SU-DHL-6 (cell line): ENCODE measurements around the gene LGALS1.
A peak's percentile ranks its signal among the peaks of the same experiment; 100 is the strongest.

ENCODE experiments used
- H2AFZ ChIP-seq: fragments of 200-600 bp; sonication (generic); 2 replicates; pipeline ENCODE4 v1.6.1; 2014; ENCODE audit warnings: low read depth, mild to moderate bottlenecking, moderate library complexity, mixed read lengths, antibody characterized with exemption, low read length; ENCODE audit not compliant: severe bottlenecking
- H3F3A ChIP-seq: fragments of 200-600 bp; shearing (Covaris generic); 2 replicates; pipeline ENCODE4 v1.6.0; 2016; ENCODE audit warnings: antibody characterized with exemption, mild to moderate bottlenecking; ENCODE audit not compliant: insufficient read depth
- H3K27ac ChIP-seq: fragments of 200-600 bp; sonication (generic); 2 replicates; pipeline ENCODE4 v1.5.1; 2016; ENCODE audit warnings: low read depth, mild to moderate bottlenecking, low read length, moderate library complexity, mixed read lengths
- H3K27me3 ChIP-seq: fragments of 200-600 bp; sonication (generic), shearing (Covaris generic); 2 replicates; pipeline ENCODE4 v1.6.0; 2014; ENCODE audit warnings: mild to moderate bottlenecking, low read length
- H3K36me3 ChIP-seq: fragments of 200-600 bp; sonication (generic); 2 replicates; pipeline ENCODE4 v1.6.1; 2014; ENCODE audit warnings: mild to moderate bottlenecking, low read length, mixed read lengths
- H3K4me2 ChIP-seq: fragments of 300-600, 200-600 bp; shearing (Covaris generic), sonication (generic); 2 replicates; pipeline ENCODE4 v1.6.0; 2014; ENCODE audit warnings: low read length, low read depth, mild to moderate bottlenecking; ENCODE audit not compliant: poor library complexity, severe bottlenecking
- H3K4me3 ChIP-seq: fragments of 200-600 bp; sonication (generic); 2 replicates; pipeline ENCODE4 v1.5.1; 2014; ENCODE audit warnings: antibody characterized with exemption, low read length, mild to moderate bottlenecking, mixed read lengths; ENCODE audit not compliant: insufficient read depth, poor library complexity, severe bottlenecking
- H3K79me2 ChIP-seq: fragments of 200-600 bp; sonication (generic); 2 replicates; pipeline ENCODE4 v1.6.1; 2014; ENCODE audit warnings: mild to moderate bottlenecking, low read length, moderate library complexity; ENCODE audit not compliant: insufficient read depth
- H3K9ac ChIP-seq: fragments of 200-600 bp; sonication (generic); 2 replicates; pipeline ENCODE4 v1.7.0; 2014; ENCODE audit warnings: mild to moderate bottlenecking, low read length
- H3K9me2 ChIP-seq: fragments of 200-600 bp; sonication (generic); replicated peaks from 2 replicates; pipeline ENCODE4 v1.6.1; 2014; ENCODE audit warnings: low read length; ENCODE audit not compliant: insufficient read depth
- H3K9me3 ChIP-seq: fragments of 200-600 bp; sonication (generic); 2 replicates; pipeline ENCODE4 v1.6.1; 2014; ENCODE audit warnings: low read length, mixed read lengths; ENCODE audit not compliant: insufficient read depth
- H4K20me1 ChIP-seq: fragments of 200-600 bp; sonication (generic); 2 replicates; pipeline ENCODE4 v1.6.1; 2014; ENCODE audit warnings: low read depth, mild to moderate bottlenecking, antibody characterized with exemption, low read length, moderate library complexity, mixed read lengths
- CTCF ChIP-seq: fragments of 200-600 bp; sonication (generic); IDR thresholded peaks from one replicate; pipeline ENCODE4 v1.5.1; 2017; ENCODE audit warnings: antibody characterized with exemption, mild to moderate bottlenecking, low read length, moderate library complexity; ENCODE audit not compliant: insufficient read depth, poor library complexity, severe bottlenecking
- EZH2phosphoT487 ChIP-seq: fragments of 200-600 bp; sonication (generic), shearing (Covaris generic); conservative IDR thresholded peaks from 2 replicates; pipeline ENCODE4 v1.6.1; 2018; ENCODE audit warnings: mild to moderate bottlenecking, antibody characterized with exemption, low read length, moderate library complexity, mixed read lengths

Gene LGALS1

DNA sequence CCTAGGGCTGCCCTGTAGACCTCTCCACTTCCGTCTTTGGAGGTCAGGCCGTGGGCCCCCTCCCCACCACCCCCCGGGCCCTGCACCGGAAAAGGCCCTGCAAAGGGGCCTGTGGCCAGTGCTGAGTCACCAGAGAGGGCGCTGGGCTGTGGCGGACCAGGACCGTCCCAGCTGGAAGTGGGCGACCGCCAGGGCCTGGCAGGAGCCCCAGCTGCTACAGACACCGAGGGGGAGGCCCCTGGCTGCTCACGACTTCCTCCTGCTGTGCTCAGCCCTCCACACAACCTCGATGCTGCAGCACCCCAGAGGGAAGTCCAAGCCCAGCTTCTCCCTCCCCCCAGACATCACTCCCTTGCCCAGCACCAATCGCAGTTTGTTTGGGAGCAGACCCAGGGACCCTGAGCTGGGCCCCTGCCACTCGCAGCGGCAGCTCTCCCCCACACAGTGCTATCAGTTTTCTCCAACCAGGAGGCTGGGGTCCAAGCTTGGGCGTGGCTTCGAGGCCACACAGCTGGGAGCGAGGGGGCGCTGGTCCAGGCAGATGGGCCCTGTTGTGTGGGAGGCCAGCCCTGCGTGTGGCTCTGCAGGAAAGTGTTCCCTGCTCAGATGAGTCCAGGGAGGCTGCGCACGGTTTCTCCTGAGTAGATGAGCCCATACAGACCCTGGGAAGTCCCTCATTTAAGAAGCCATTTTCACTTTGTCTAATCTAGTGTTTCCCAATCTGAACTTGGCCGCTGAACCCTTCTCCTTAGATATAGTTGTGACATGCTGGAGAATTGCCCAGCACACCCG is 41.6 kb upstream of the LGALS1 start:
- Histone ChIP-seq H3K27me3 (no peaks in the 10 kb centered on the region), H3K9ac (peak overlapping the region; percentile 47), H3K27ac (peak overlapping the region; percentile 92), H3K9me2 (no peaks in the 10 kb centered on the region), H3K4me3 (peak overlapping the region; percentile 14), H3K9me3 (no peaks in the 10 kb centered on the region), H4K20me1 (no peaks in the 10 kb centered on the region), H2AFZ (no peak overlapping the region), H3F3A (peaks cover 20% of the 10 kb centered on the region), H3K4me2 (peak overlapping the region; percentile 55), H3K36me3 (no peaks in the 10 kb centered on the region), H3K79me2 (no peaks in the 10 kb centered on the region)
- TF ChIP-seq CTCF (no peak), EZH2phosphoT487 (no peak)

DNA sequence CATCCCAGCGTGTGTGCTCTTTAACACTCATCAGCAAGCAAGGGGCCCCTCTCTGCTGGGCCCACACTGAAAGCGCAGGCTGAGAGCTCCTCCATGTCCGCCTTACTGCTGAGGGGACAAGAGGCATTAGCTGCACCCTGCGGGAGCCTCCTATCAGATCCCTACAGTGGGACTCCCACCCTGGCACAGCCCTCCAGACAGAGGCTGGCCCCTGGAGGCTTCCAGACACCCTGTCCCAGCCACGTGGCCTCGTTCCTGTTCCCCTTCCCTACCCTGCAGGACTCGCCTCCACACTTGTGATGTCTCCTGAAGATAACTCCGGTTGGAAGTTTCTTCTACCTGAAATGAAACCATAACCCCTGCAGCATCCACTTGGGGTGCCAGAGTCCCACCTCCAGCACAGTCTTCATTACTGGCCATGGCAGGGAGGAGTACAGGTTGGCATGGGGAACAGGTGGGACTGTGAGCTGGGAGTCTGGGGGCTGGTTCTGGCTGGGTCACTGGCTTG is 41.0 kb upstream of the LGALS1 start:
- Histone ChIP-seq H3K36me3 (no peaks in the 10 kb centered on the region), H3K9me2 (no peaks in the 10 kb centered on the region), H2AFZ (no peak overlapping the region), H3K27ac (peak overlapping the region; percentile 92), H3K27me3 (no peaks in the 10 kb centered on the region), H3F3A (peaks cover 23% of the 10 kb centered on the region), H3K9me3 (no peaks in the 10 kb centered on the region), H3K9ac (peak overlapping the region; percentile 47; the same call in 1 of the 2 replicates), H3K4me2 (peak overlapping the region; percentile 55), H3K79me2 (no peaks in the 10 kb centered on the region), H3K4me3 (no peak overlapping the region), H4K20me1 (no peaks in the 10 kb centered on the region)
- TF ChIP-seq CTCF (no peak), EZH2phosphoT487 (no peak)

DNA sequence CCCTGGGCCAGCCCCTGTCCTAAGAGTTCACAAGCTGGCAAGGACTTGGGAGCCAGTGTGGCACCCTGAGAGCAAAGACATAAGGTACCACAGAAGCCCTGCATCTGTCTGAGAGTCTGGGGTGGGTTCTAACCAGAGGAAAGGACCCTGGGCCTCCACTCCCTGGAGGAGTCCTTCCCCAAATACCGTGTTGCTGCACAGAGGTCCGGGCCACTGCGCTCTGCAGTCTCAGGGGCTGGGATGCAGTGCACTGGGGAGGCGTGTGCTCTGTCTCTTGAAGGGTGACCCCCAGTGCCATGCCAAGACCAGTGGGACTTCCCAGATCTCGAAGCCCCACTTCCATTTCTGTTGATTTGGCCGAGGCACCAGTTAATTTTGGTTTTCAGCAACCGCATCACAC is 40.3 kb upstream of the LGALS1 start:
- Histone ChIP-seq H3K9me2 (no peaks in the 10 kb centered on the region), H3K9me3 (no peaks in the 10 kb centered on the region), H3K9ac (no peak overlapping the region), H3K27me3 (no peaks in the 10 kb centered on the region), H4K20me1 (no peaks in the 10 kb centered on the region), H3K4me2 (no peak overlapping the region), H3K36me3 (no peaks in the 10 kb centered on the region), H2AFZ (no peak overlapping the region), H3K27ac (peak overlapping the region; percentile 92; the same call in 1 of the 2 replicates), H3K79me2 (peaks cover 5% of the 10 kb centered on the region; the same call in 1 of the 2 replicates), H3F3A (peaks cover 25% of the 10 kb centered on the region), H3K4me3 (no peak overlapping the region)
- TF ChIP-seq EZH2phosphoT487 (no peak), CTCF (no peak)
